SK-N-SH (cell line): ENCODE data around the gene HOXD13. TPM values are rescaled to one million over a fixed set of nuclear protein-coding genes. Genes with fewer than 3 reads are reported as not detected.

Experiments used
- CTCF ChIA-PET: fragments of 300-600, 350-600 bp; formaldehyde crosslinking; extraction: SDS; loops from one replicate; lab custom pipeline; 2021; lab: Yijun Ruan, JAX
- POLR2A ChIA-PET: fragments of 350-600 bp; sonication (Branson Sonifier 250); formaldehyde crosslinking; extraction: SDS; loops from one replicate; lab custom pipeline; 2020; ENCODE audit warnings: antibody characterized with exemption, inconsistent platforms; lab: Yijun Ruan, JAX
- DNase-seq: peaks from one replicate; pipeline ENCODE4 v3.0.0; 2012
- H2AFZ ChIP-seq: fragments of 200-600 bp; sonication (generic); 2 replicates; pipeline ENCODE4 v1.8.1; 2016; ENCODE audit warnings: antibody characterized with exemption, mild to moderate bottlenecking, low read depth
- H3F3A ChIP-seq: fragments of 200-600 bp; sonication (generic); replicated peaks from 2 replicates; pipeline ENCODE3; 2016; ENCODE audit warnings: antibody characterized with exemption, mild to moderate bottlenecking; ENCODE audit not compliant: insufficient read depth
- H3K27ac ChIP-seq, 2 experiments: fragments of 200-500 bp in 1 of 2; fragments of 200-600 bp in 1 of 2; sonication (Bioruptor generic) in 1 of 2; sonication (generic), shearing (Covaris generic) in 1 of 2; 2 replicates each; pipeline versions ENCODE4 v1.5.1 to v1.6.1; 2014 to 2016; ENCODE audit warnings: low read depth in 2 of 2, inconsistent platforms in 1 of 2, low read length in 1 of 2, mild to moderate bottlenecking in 1 of 2, mixed read lengths in 1 of 2
- H3K27me3 ChIP-seq: fragments of 200-600 bp; sonication (generic), shearing (Covaris generic); 2 replicates; pipeline ENCODE4 v1.6.1; 2016; ENCODE audit warnings: mixed run types; ENCODE audit not compliant: insufficient read depth
- H3K36me3 ChIP-seq, 2 experiments: fragments of 200-500 bp in 1 of 2; fragments of 200-600 bp in 1 of 2; sonication (Bioruptor generic) in 1 of 2; sonication (generic) in 1 of 2; replicated peaks in 1 of 2; 2 replicates each; pipeline versions ENCODE3 to v1.5.1; 2014 to 2016; ENCODE audit warnings: low read length in 1 of 2, mild to moderate bottlenecking in 1 of 2; ENCODE audit not compliant: insufficient read depth in 2 of 2, control insufficient read depth in 1 of 2
- H3K4me1 ChIP-seq, 2 experiments: fragments of 200-500 bp in 1 of 2; fragments of 200-600 bp in 1 of 2; sonication (Bioruptor generic) in 1 of 2; sonication (generic), shearing (Covaris generic) in 1 of 2; 2 replicates each; pipeline versions ENCODE4 v1.5.1 to v1.6.1; 2014 to 2016; ENCODE audit warnings: low read depth in 1 of 2, low read length in 1 of 2, mixed run types in 1 of 2; ENCODE audit not compliant: insufficient read depth in 2 of 2, control insufficient read depth in 1 of 2
- H3K4me2 ChIP-seq: fragments of 200-600 bp; sonication (generic), shearing (Covaris generic); 2 replicates; pipeline ENCODE4 v1.6.1; 2017; ENCODE audit warnings: mixed run types
- H3K4me3 ChIP-seq, 2 experiments: fragments of 200-500 bp in 1 of 2; fragments of 200-600 bp in 1 of 2; sonication (Bioruptor generic) in 1 of 2; sonication (generic), shearing (Covaris generic) in 1 of 2; 2 replicates each; pipeline versions ENCODE4 v1.5.1 to v1.8.1; 2014 to 2016; ENCODE audit warnings: low read depth in 2 of 2, inconsistent platforms in 1 of 2, low read length in 1 of 2, mild to moderate bottlenecking in 1 of 2, mixed read lengths in 1 of 2, moderate library complexity in 1 of 2
- H3K79me2 ChIP-seq: fragments of 200-600 bp; sonication (generic); 2 replicates; pipeline ENCODE4 v1.8.1; 2017; ENCODE audit warnings: mild to moderate bottlenecking; ENCODE audit not compliant: insufficient read depth
- H3K9ac ChIP-seq: fragments of 200-600 bp; sonication (generic); 2 replicates; pipeline ENCODE4 v1.6.1; 2017; ENCODE audit warnings: mixed run types
- H3K9me2 ChIP-seq: fragments of 200-600 bp; sonication (generic); 2 replicates; pipeline ENCODE4 v1.6.1; 2017; ENCODE audit warnings: mixed run types
- H3K9me3 ChIP-seq: fragments of 200-600 bp; sonication (generic); 2 replicates; pipeline ENCODE4 v1.6.1; 2017; ENCODE audit warnings: mixed run types, mild to moderate bottlenecking, moderate library complexity
- H4K20me1 ChIP-seq: fragments of 200-600 bp; sonication (generic); 2 replicates; pipeline ENCODE4 v1.6.1; 2017; ENCODE audit warnings: mild to moderate bottlenecking, mixed run types; ENCODE audit not compliant: insufficient read depth
- EP300 ChIP-seq, 2 experiments: IDR thresholded peaks; 2 replicates each; pipeline versions ENCODE4 v1.4.0 to v1.6.1; 2012; ENCODE audit warnings: borderline replicate concordance in 1 of 2, low read depth in 1 of 2, low read length in 1 of 2
- JUND ChIP-seq: IDR thresholded peaks from 2 replicates; pipeline ENCODE4 v1.4.0; 2012
- MXI1 ChIP-seq: IDR thresholded peaks from 2 replicates; pipeline ENCODE4 v1.6.1; 2012; ENCODE audit warnings: mild to moderate bottlenecking, low read depth, low read length, improper control_type of control experiment
- NRF1 ChIP-seq: IDR thresholded peaks from 2 replicates; pipeline ENCODE4 v1.6.1; 2012; ENCODE audit warnings: low read depth, mild to moderate bottlenecking, low read length
- RAD21 ChIP-seq: IDR thresholded peaks from 2 replicates; pipeline ENCODE4 v1.6.1; 2012; ENCODE audit warnings: mild to moderate bottlenecking, low read length
- RCOR1 ChIP-seq: fragments of 150-350 bp; IDR thresholded peaks from 2 replicates; pipeline ENCODE4 v1.6.1; 2017; ENCODE audit warnings: antibody characterized with exemption, low read length
- RXRA ChIP-seq: IDR thresholded peaks from 2 replicates; pipeline ENCODE4 v1.4.0; 2012; ENCODE audit warnings: low read depth, mild to moderate bottlenecking, borderline replicate concordance
- SMC3 ChIP-seq: IDR thresholded peaks from 2 replicates; pipeline ENCODE4 v1.6.1; 2012; ENCODE audit warnings: low read depth, low read length, improper control_type of control experiment
- USF1 ChIP-seq: IDR thresholded peaks from 2 replicates; pipeline ENCODE4 v1.4.0; 2012; ENCODE audit warnings: low read depth, borderline replicate concordance
- YY1 ChIP-seq: IDR thresholded peaks from 2 replicates; pipeline ENCODE4 v1.4.0; 2012; ENCODE audit warnings: low read depth, mild to moderate bottlenecking
- WGBS: methylation state at CpG from one replicate; pipeline ENCODE4 v1.1.6; 2017; ENCODE audit warnings: low lambda C conversion rate; 5-methylcytosine and 5-hydroxymethylcytosine counted together
- polyA plus RNA-seq, 3 experiments: library from polyadenylated mRNA; depleted of rRNA; stranded (reverse); fragments of >200 nt; gene quantifications; 2 replicates each; pipeline ENCODE4 v1.2.3, GENCODE V29; 2012
- TF ChIP-seq, protein P1 (sequence below): fragments of 200-600 bp; sonication (generic); IDR thresholded peaks from 2 replicates; pipeline ENCODE4 v1.6.1; 2017; ENCODE audit warnings: antibody characterized with exemption, mild to moderate bottlenecking, moderate library complexity
- TF ChIP-seq, protein P2 (sequence below): fragments of 150-350 bp; IDR thresholded peaks from 2 replicates; pipeline ENCODE4 v1.6.1; 2016; ENCODE audit warnings: mild to moderate bottlenecking, low read depth, low read length

HOXD13 gene
- polyA plus RNA-seq, 1 of the 3 experiments (the other 2 are of a cell fraction) = not detected

DNA sequence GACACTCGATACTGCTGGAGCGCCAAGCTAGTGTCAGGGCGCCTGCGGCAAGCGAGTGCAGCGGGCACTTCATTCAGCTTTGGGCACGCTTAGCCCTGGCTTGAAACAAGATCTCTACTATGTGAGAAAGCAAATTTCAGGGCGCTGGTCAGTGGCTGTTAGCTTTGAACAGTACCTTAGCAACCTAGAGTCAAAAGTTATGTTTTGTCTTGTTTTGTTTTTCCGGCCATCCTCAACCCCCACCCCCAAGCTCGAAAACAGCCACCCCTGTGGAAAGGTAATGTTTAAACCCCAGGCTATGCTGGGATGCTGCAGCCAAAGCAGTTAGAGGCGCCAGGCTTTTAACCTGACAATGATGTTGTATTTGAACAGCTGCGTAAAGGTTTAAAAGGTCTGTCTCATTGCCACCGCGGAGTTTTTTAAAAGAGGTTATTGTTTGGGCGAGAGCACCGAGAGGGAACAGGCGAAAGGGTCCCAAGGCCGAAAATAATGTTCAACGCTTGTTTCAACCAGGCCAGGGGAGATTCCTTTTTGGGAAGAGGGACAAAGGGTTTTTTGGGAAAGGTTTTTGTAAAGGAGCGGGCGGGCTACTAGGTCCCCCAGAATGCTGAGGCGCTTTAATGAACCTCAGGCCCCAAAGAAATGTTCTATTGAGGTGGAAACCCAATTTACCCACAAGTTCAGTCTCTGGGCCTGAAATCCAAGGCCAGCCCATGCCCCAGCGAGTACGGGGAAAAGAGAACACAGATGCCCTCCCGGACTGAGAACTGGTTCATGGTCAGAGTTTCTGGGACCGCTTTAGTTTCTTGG lies 21.8 kb downstream of the HOXD13 start:
- no peak overlapping the region for H3K9ac ChIP-seq
- H3F3A ChIP-seq = peaks cover 2% of the 10 kb centered on the region
- no peaks in the 10 kb centered on the region for H4K20me1 ChIP-seq
- DNase-seq = no peak
- peaks cover 71% of the 10 kb centered on the region; the same call in 1 of the 2 replicates for H3K27me3 ChIP-seq
- POLR2A ChIA-PET = no interaction called here
- no peak overlapping the region for H2AFZ ChIP-seq
- CTCF ChIA-PET = interaction anchor here (0.7 to 17.7 kb wide), 12 partner anchors 9 to 1033 kb away, joined by 3 to 264 read pairs (median 4); partner anchors contain the start of genes HOXD12, HOXD13 and HOXD9
- no peaks in the 10 kb centered on the region for H3K36me3 ChIP-seq
- no peak overlapping the region for H3K27ac ChIP-seq
- WGBS = 86% methylated on average over 25 of the region's 26 CpGs
- no peak overlapping the region for H3K4me2 ChIP-seq
- peaks cover 0 to 10% of the 10 kb centered on the region in 2 experiments; a peak in 2 of 4 replicates for H3K4me1 ChIP-seq
- TF ChIP-seq MXI1 (no peak), JUND (no peak), RXRA (no peak), NRF1 (no peak), YY1 (no peak), SMC3 (no peak), RAD21 (no peak), USF1 (no peak), RCOR1 (no peak), EP300 (IDR thresholded peaks at IDR 0.05; ENCODE audit: borderline replicate concordance in 1 of 2, low read depth in 1 of 2, low read length in 1 of 2) (no peak)
- TF ChIP-seq, protein P1, sequence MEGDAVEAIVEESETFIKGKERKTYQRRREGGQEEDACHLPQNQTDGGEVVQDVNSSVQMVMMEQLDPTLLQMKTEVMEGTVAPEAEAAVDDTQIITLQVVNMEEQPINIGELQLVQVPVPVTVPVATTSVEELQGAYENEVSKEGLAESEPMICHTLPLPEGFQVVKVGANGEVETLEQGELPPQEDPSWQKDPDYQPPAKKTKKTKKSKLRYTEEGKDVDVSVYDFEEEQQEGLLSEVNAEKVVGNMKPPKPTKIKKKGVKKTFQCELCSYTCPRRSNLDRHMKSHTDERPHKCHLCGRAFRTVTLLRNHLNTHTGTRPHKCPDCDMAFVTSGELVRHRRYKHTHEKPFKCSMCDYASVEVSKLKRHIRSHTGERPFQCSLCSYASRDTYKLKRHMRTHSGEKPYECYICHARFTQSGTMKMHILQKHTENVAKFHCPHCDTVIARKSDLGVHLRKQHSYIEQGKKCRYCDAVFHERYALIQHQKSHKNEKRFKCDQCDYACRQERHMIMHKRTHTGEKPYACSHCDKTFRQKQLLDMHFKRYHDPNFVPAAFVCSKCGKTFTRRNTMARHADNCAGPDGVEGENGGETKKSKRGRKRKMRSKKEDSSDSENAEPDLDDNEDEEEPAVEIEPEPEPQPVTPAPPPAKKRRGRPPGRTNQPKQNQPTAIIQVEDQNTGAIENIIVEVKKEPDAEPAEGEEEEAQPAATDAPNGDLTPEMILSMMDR = no peak
- TF ChIP-seq, protein P2, sequence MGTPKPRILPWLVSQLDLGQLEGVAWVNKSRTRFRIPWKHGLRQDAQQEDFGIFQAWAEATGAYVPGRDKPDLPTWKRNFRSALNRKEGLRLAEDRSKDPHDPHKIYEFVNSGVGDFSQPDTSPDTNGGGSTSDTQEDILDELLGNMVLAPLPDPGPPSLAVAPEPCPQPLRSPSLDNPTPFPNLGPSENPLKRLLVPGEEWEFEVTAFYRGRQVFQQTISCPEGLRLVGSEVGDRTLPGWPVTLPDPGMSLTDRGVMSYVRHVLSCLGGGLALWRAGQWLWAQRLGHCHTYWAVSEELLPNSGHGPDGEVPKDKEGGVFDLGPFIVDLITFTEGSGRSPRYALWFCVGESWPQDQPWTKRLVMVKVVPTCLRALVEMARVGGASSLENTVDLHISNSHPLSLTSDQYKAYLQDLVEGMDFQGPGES = no peak
- TF ChIP-seq, all 33 proteins: peak for 0
- Histone ChIP-seq H3K4me3 (no peak overlapping the region), H3K9me3 (no peaks in the 10 kb centered on the region), H3K9me2 (no peaks in the 10 kb centered on the region), H3K79me2 (no peaks in the 10 kb centered on the region)
